ENCODE data around the gene REEP5.
"Not testable (repeated sequence)": the region's sequence is repeated elsewhere in the genome, so short reads cannot be mapped to it uniquely, and the experiment has no call there.

REEP5 gene

GRCh38 chr5:112921833-112922817 lies at the start of gene REEP5:
Gene REEP5 (minus strand): TSS chr5:112922227. CDS start chr5:112922190, 37 bp downstream.
- DNase-seq = peak; percentile 71

GRCh38 chr5:112971276-112971675 lies 49.2 kb upstream of the REEP5 start:
- no peak for DNase-seq

GRCh38 chr5:112968411-112969106 lies 46.5 kb upstream of the REEP5 start:
- DNase-seq = no peak

GRCh38 chr5:112967520-112968083 lies 45.6 kb upstream of the REEP5 start:
- no peak for DNase-seq

- no peak for DNase-seq
These were observed 43.8 kb upstream of the REEP5 start for GRCh38 chr5:112965733-112966306.

- not testable (repeated sequence) for DNase-seq
These were observed 41.3 kb upstream of the REEP5 start for GRCh38 chr5:112963374-112963733.

GRCh38 chr5:112960863-112961504 lies 39.0 kb upstream of the REEP5 start:
- DNase-seq = no peak

GRCh38 chr5:112960315-112960714 lies 38.3 kb upstream of the REEP5 start:
- no peak for DNase-seq

GRCh38 chr5:112959872-112960271 lies 37.8 kb upstream of the REEP5 start:
- DNase-seq = peak; percentile 34

- peak; percentile 76 for DNase-seq
These were observed 36.4 kb upstream of the REEP5 start for GRCh38 chr5:112958093-112959088.

- no peak for DNase-seq
These were observed 35.2 kb upstream of the REEP5 start for GRCh38 chr5:112957036-112957808.

- no peak for DNase-seq
These were observed 34.6 kb upstream of the REEP5 start for GRCh38 chr5:112956606-112957005.

GRCh38 chr5:112951124-112951702 lies 29.2 kb upstream of the REEP5 start:
- DNase-seq = no peak

- no peak for DNase-seq
These were observed 26.4 kb upstream of the REEP5 start for GRCh38 chr5:112948458-112948857.

GRCh38 chr5:112940670-112941069 lies 18.6 kb upstream of the REEP5 start:
- no peak for DNase-seq

GRCh38 chr5:112938286-112938685 lies 16.3 kb upstream of the REEP5 start:
- no peak for DNase-seq

GRCh38 chr5:112935675-112936074 lies 13.6 kb upstream of the REEP5 start:
- DNase-seq = no peak

GRCh38 chr5:112934366-112934663 lies 12.3 kb upstream of the REEP5 start:
- no peak for DNase-seq

- no peak for DNase-seq
These were observed 11.8 kb upstream of the REEP5 start for GRCh38 chr5:112933651-112934365.

- no peak for DNase-seq
These were observed 11.1 kb upstream of the REEP5 start for GRCh38 chr5:112933105-112933504.

Data from kidney glomerular epithelial cell (primary cell).